ENCODE results near the gene CHST12.

GRCh38 chr7:2444476-2444875 lies 41.1 kb downstream of the CHST12 start:
- TF ChIP-seq MAX (CRISPR knock-in tag; IDR thresholded peaks at IDR 0.05) (no peak), FOXK1 (CRISPR knock-in tag; IDR thresholded peaks at IDR 0.05) (no peak), JUN (CRISPR knock-in tag; IDR thresholded peaks at IDR 0.05) (no peak), TEAD4 (CRISPR knock-in tag; IDR thresholded peaks at IDR 0.05) (no peak), ZBTB21 (CRISPR knock-in tag; IDR thresholded peaks at IDR 0.05; ENCODE audit: borderline replicate concordance) (no peak), USF2 (CRISPR knock-in tag; IDR thresholded peaks at IDR 0.05) (no peak), IRF1 (CRISPR knock-in tag; IDR thresholded peaks at IDR 0.05) (no peak), PREB (CRISPR knock-in tag; IDR thresholded peaks at IDR 0.05; ENCODE audit: borderline replicate concordance) (no peak), ETV6 (CRISPR knock-in tag; IDR thresholded peaks at IDR 0.05) (no peak)
- TF ChIP-seq, protein P1, sequence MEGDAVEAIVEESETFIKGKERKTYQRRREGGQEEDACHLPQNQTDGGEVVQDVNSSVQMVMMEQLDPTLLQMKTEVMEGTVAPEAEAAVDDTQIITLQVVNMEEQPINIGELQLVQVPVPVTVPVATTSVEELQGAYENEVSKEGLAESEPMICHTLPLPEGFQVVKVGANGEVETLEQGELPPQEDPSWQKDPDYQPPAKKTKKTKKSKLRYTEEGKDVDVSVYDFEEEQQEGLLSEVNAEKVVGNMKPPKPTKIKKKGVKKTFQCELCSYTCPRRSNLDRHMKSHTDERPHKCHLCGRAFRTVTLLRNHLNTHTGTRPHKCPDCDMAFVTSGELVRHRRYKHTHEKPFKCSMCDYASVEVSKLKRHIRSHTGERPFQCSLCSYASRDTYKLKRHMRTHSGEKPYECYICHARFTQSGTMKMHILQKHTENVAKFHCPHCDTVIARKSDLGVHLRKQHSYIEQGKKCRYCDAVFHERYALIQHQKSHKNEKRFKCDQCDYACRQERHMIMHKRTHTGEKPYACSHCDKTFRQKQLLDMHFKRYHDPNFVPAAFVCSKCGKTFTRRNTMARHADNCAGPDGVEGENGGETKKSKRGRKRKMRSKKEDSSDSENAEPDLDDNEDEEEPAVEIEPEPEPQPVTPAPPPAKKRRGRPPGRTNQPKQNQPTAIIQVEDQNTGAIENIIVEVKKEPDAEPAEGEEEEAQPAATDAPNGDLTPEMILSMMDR (IDR thresholded peaks at IDR 0.05), result no peak
- TF ChIP-seq, protein P2, sequence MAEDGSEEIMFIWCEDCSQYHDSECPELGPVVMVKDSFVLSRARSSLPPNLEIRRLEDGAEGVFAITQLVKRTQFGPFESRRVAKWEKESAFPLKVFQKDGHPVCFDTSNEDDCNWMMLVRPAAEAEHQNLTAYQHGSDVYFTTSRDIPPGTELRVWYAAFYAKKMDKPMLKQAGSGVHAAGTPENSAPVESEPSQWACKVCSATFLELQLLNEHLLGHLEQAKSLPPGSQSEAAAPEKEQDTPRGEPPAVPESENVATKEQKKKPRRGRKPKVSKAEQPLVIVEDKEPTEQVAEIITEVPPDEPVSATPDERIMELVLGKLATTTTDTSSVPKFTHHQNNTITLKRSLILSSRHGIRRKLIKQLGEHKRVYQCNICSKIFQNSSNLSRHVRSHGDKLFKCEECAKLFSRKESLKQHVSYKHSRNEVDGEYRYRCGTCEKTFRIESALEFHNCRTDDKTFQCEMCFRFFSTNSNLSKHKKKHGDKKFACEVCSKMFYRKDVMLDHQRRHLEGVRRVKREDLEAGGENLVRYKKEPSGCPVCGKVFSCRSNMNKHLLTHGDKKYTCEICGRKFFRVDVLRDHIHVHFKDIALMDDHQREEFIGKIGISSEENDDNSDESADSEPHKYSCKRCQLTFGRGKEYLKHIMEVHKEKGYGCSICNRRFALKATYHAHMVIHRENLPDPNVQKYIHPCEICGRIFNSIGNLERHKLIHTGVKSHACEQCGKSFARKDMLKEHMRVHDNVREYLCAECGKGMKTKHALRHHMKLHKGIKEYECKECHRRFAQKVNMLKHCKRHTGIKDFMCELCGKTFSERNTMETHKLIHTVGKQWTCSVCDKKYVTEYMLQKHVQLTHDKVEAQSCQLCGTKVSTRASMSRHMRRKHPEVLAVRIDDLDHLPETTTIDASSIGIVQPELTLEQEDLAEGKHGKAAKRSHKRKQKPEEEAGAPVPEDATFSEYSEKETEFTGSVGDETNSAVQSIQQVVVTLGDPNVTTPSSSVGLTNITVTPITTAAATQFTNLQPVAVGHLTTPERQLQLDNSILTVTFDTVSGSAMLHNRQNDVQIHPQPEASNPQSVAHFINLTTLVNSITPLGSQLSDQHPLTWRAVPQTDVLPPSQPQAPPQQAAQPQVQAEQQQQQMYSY (CRISPR knock-in tag; IDR thresholded peaks at IDR 0.05), result no peak

Measured in WTC11 (cell line).